Left lung (tissue), 10 donors: ENCODE measurements around the gene AGO4. TPM values are rescaled to one million over a fixed set of nuclear protein-coding genes. Genes with fewer than 3 reads are reported as not detected.

Experiments
- ATAC-seq: fragments of 200-7000 bp; cut with Tn5 transposase; one replicate; pipeline ENCODE4 v1.9.1; 2020; ENCODE audit warnings: moderate library complexity
- DNase-seq, 4 donors: peaks; one replicate each; pipeline ENCODE4 v3.0.0-alpha.2; 2013 to 2020
- H3K27ac ChIP-seq, 2 donors: fragments of 200-600 bp; sonication (generic) in 1 of 2; one replicate each; pipeline versions ENCODE4 v1.5.0 to v1.8.0; 2020 to 2021
- H3K27me3 ChIP-seq, 2 donors: fragments of 200-600 bp; sonication (generic) in 1 of 2; one replicate each; pipeline versions ENCODE4 v1.5.0 to v1.8.0; 2020 to 2021
- H3K36me3 ChIP-seq, 2 donors: fragments of 200-600 bp; sonication (generic) in 1 of 2; one replicate each; pipeline versions ENCODE4 v1.5.0 to v1.8.0; 2020 to 2021
- H3K4me1 ChIP-seq, 2 donors: fragments of 200-600 bp; one replicate each; pipeline ENCODE4 v1.8.0; 2021
- H3K4me3 ChIP-seq, 2 donors: fragments of 200-600 bp; sonication (generic) in 1 of 2; one replicate each; pipeline versions ENCODE4 v1.5.0 to v1.8.0; 2020 to 2021; ENCODE audit warnings: mild to moderate bottlenecking in 1 of 2
- H3K9me3 ChIP-seq, 2 donors: fragments of 200-600 bp; sonication (generic) in 1 of 2; one replicate each; pipeline versions ENCODE4 v1.5.0 to v1.8.0; 2020 to 2021
- intact Hi-C, 2 donors: fragments of 100-400 bp; cut with DNase I; formaldehyde crosslinking; loops; one replicate each; pipeline versions ENCODE4 v1.11.2 to v1.14.2; 2022
- polyA plus RNA-seq, 6 donors: library from polyadenylated mRNA; unstranded; fragments of 120-200 nt; gene quantifications; one replicate each; pipeline ENCODE4 v1.2.1, GENCODE V29; 2013; ENCODE audit not compliant: insufficient read length in 6 of 6
- total RNA-seq, 2 donors: library from RNA; stranded (reverse); fragmentation: NEBNext Ultra II Directional; extraction: Animal tissue kit (Norgen Biotek cat#: 25700); gene quantifications; one replicate each; pipeline ENCODE4 v1.2.1, GENCODE V29; 2021
- TF ChIP-seq, protein P1 (sequence below), 2 donors: fragments of 200-600 bp; sonication (generic) in 1 of 2; IDR thresholded peaks; one replicate each; pipeline versions ENCODE4 v1.5.0 to v1.8.0; 2021; ENCODE audit warnings: antibody characterized with exemption in 2 of 2
- donor health status: DM: no; HTN: yes; CAD: no.
- donor health status: DM: no; HTN: no; CAD: no.

AGO4 gene
- total and polyA plus RNA-seq, 8 donors = 16.9 to 39.1 (median 34.8) TPM

DNA sequence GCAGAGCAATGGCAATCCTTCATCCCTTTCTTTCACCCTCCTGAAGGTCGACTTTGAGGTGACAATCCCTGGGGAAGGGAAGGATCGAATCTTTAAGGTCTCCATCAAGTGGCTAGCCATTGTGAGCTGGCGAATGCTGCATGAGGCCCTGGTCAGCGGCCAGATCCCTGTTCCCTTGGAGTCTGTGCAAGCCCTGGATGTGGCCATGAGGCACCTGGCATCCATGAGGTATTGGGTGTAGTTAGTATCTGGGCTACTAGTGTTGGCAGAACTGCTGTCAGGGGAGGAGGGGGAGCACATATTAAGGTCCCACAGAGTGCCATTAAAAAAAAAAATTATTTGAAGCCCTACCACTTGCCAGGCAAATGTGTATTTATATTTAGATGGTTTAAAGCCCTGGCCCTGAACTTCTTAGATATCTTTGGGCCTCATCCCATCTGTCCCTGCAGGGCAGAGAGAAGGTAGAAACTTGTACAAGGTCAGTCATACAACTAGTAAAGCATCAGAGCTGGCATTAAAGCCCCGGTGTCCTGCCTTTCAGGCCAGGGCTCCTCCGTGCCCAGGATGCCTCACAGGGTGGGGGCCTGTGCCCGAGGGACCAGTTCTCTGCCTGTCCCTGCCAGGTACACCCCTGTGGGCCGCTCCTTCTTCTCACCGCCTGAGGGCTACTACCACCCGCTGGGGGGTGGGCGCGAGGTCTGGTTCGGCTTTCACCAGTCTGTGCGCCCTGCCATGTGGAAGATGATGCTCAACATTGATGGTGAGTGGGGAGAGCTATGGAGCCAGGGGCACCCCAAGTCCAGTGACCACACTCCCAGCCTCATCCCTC, 85.4 kb downstream of the AGO4 start:
- TF ChIP-seq, protein P1, sequence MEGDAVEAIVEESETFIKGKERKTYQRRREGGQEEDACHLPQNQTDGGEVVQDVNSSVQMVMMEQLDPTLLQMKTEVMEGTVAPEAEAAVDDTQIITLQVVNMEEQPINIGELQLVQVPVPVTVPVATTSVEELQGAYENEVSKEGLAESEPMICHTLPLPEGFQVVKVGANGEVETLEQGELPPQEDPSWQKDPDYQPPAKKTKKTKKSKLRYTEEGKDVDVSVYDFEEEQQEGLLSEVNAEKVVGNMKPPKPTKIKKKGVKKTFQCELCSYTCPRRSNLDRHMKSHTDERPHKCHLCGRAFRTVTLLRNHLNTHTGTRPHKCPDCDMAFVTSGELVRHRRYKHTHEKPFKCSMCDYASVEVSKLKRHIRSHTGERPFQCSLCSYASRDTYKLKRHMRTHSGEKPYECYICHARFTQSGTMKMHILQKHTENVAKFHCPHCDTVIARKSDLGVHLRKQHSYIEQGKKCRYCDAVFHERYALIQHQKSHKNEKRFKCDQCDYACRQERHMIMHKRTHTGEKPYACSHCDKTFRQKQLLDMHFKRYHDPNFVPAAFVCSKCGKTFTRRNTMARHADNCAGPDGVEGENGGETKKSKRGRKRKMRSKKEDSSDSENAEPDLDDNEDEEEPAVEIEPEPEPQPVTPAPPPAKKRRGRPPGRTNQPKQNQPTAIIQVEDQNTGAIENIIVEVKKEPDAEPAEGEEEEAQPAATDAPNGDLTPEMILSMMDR (IDR thresholded peaks at IDR 0.05) = no peak
- DNase-seq (no peak), ATAC-seq (no peak)
- Histone ChIP-seq H3K36me3 (peaks cover 0 to 87% of the 10 kb centered on the region in 2 donors), H3K27me3 (no peaks in the 10 kb centered on the region), H3K27ac (peak overlapping the region in 1 of 2 donors; percentile 76), H3K4me3 (no peak overlapping the region), H3K4me1 (peaks cover 0 to 14% of the 10 kb centered on the region in 2 donors), H3K9me3 (no peaks in the 10 kb centered on the region)
- intact Hi-C loops = no loop called here

DNA sequence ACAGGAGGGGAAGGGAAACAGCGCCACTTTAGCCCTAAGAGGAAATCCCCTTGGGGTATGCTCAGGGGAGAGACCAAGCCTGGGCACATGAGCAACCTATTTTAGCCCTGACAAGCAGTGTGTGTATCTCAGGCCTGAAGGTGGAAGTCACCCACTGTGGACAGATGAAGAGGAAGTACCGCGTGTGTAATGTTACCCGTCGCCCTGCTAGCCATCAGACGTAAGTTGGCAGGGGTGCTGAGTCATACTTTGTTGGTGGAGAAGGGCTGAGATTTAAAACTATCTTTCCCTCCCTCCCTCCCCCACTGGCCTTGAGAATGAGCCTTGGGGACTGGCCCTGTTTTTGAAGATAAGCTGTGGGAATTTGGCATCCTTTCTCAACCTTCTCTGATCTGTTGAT, 86.4 kb downstream of the AGO4 start:
- TF ChIP-seq, protein P1 (IDR thresholded peaks at IDR 0.05) = no peak
- Histone ChIP-seq H3K27me3 (no peaks in the 10 kb centered on the region), H3K4me1 (peaks cover 0 to 12% of the 10 kb centered on the region in 2 donors), H3K4me3 (no peak overlapping the region), H3K36me3 (peaks cover 0 to 87% of the 10 kb centered on the region in 2 donors), H3K27ac (peak overlapping the region in 1 of 2 donors; percentile 76), H3K9me3 (no peaks in the 10 kb centered on the region)
- intact Hi-C loops = no loop called here
- ATAC-seq (peak; percentile 84), DNase-seq (peak in 1 of 4 donors; percentile 75)

DNA sequence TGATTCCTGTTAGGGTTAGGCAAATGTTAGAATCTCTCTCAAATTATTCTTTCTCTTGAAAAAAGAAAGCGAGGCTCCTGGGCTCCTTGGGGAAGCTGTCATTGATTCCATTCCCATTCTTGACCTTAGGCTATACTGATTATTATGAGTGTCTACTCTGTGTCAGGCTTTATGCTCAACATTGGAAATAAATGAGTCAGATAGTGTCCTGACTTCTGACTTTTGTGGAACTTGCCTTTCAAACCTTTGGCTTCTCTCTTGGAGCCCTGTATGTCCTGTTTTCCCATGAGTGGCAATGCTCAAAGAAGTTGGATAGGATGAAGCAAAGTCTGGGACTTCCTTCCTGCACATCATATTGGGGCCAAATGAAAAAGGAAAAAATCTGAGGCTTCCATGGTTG, 86.8 kb downstream of the AGO4 start:
- no peak for DNase-seq
- Histone ChIP-seq H3K9me3 (no peaks in the 10 kb centered on the region), H3K4me3 (no peak overlapping the region), H3K27ac (peak overlapping the region in 1 of 2 donors; percentile 76), H3K27me3 (no peaks in the 10 kb centered on the region), H3K4me1 (peaks cover 0 to 12% of the 10 kb centered on the region in 2 donors), H3K36me3 (peaks cover 0 to 85% of the 10 kb centered on the region in 2 donors)
- intact Hi-C loops = no loop called here
- TF ChIP-seq, protein P1 (IDR thresholded peaks at IDR 0.05) = no peak
- no peak for ATAC-seq

DNA sequence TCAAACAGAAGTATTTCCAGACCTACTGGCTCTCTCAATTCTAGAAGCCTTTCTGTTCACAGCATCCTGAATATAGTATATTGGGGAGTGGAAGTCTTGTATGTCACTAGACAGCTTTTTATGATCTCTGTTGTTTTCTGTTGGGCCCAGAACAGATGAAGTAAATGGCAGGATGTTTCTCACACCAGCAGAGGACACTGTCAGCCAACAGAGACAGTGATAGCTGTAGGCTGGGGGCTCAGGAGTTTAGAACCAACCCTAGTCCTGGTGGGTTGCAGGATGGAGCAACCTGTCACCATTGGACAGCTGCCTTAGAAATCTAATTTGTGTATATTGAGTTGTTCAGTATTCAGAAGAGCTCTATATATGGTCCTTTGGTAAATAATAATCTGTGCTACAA, 92.1 kb downstream of the AGO4 start:
- TF ChIP-seq, protein P1 (IDR thresholded peaks at IDR 0.05) = no peak
- DNase-seq = no peak
- no peak for ATAC-seq
- H3K36me3 ChIP-seq = peaks cover 0 to 94% of the 10 kb centered on the region in 2 donors
- intact Hi-C loops = no loop called here
- H3K9me3 ChIP-seq = no peaks in the 10 kb centered on the region
- no peaks in the 10 kb centered on the region for H3K27me3 ChIP-seq
- no peaks in the 10 kb centered on the region for H3K4me1 ChIP-seq
- H3K4me3 ChIP-seq = no peak overlapping the region
- H3K27ac ChIP-seq = no peak overlapping the region

DNA sequence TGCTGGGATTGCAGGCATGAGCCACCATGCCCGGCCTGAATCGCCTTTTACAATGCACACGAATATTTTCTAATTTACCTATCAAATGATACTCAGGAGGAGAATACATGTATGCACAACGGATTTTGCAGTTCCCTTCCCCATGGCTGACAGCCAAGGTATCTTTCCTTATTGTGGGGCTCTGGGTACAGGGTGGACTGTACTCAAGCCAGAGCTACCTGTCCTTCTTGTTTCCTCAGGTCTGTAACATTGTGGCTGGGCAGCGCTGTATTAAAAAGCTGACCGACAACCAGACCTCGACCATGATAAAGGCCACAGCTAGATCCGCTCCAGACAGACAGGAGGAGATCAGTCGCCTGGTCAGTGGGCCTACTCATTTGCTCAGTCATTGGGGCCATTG, 93.4 kb downstream of the AGO4 start:
- TF ChIP-seq, protein P1 (IDR thresholded peaks at IDR 0.05) = no peak
- ATAC-seq (no peak), DNase-seq (no peak)
- peaks cover 0 to 94% of the 10 kb centered on the region in 2 donors for H3K36me3 ChIP-seq
- H3K4me1 ChIP-seq = no peaks in the 10 kb centered on the region
- no peak overlapping the region for H3K27ac ChIP-seq
- H3K27me3 ChIP-seq = no peaks in the 10 kb centered on the region
- no peak overlapping the region for H3K4me3 ChIP-seq
- no peaks in the 10 kb centered on the region for H3K9me3 ChIP-seq
- intact Hi-C loops = no loop called here
